D341Med (cell line): ENCODE data around the gene SPDYE16.
A peak's percentile ranks its signal among the peaks of the same experiment; 100 is the strongest.
"Not testable (repeated sequence)": the region's sequence is repeated elsewhere in the genome, so short reads cannot be mapped to it uniquely, and the experiment has no call there.

Source experiments
- DNase-seq: peaks from one replicate; pipeline ENCODE4 v3.0.0; 2012; ENCODE audit warnings: low spot score

Gene SPDYE16

DNA sequence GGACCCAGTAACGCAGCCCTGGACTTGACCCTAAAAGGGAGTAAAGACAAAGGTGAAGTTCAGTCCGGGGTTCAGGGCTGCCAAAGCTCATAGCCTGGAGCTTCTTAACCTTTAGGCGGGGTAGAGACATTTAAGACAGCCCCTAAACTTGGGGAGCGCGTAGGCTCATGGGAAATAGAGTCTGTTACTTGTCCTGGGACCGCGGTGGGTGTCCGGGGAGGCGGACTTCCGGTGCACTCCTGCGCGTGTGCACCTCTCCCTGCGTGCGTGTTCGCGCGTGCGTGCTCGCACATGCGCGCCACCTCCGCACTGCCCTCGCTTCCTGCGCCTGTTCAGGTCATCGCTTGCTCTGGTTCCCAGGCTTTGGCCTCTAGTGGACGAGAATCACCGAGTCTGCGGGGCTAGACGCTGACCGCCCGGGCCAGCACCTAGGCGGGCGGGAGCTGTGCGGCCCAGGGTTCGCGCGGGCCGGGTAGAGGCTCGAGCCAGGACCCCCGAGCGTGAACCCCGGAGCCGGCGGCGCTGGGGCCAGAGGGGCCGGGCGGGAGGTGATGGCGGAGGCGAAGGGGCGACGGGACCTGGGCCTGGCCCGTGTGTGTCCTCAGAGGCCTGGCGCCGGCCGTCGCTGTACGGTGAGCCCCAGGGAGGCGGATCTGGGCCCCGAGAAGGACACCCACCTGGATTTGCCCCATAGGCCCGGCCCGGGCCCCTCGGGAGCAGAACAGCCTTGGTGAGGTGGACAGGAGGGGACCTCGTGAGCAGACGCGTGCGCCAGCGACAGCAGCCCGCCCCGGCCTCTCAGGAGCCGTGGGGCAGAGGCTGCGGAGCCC, 6.1 kb upstream of the SPDYE16 start:
- DNase-seq, result peak; percentile 86

DNA sequence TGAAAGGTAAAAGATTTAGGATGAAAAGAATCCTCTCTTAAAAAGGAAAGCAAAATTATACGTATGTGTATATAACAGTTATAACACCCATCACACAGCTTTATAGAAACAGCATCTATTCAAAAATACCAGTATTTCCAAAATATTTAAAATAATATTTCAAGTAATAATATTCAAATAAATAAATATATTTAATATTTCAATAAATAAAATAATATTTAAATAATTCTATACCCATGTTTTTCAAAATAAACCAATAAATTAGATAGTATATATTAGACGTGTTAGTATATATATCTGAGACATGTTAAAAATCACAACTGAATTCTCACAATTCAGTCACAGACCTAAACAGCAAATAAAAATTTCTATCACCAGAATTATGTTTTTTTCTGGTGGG, 11.5 kb downstream of the SPDYE16 start:
- DNase-seq, result not testable (repeated sequence)

DNA sequence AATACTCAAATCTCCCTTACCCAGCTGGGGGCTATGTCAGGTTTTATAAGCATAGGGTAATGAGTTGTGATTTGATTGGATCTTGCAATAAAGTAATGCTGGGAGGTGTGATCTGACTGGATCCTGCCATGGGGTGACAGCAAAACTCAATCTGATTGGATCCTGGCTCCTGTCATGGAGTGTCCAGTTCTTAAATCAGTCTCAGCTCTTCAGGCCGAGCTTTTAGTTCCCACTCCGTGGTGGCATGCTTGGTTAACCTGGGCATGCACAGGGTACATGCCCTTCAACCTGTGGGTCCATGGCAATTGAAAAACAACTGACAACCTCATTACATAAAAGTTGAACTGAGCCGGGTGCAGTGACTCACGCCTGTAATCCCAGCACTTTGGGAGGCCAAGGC, 16.9 kb downstream of the SPDYE16 start:
- not testable (repeated sequence) for DNase-seq

DNA sequence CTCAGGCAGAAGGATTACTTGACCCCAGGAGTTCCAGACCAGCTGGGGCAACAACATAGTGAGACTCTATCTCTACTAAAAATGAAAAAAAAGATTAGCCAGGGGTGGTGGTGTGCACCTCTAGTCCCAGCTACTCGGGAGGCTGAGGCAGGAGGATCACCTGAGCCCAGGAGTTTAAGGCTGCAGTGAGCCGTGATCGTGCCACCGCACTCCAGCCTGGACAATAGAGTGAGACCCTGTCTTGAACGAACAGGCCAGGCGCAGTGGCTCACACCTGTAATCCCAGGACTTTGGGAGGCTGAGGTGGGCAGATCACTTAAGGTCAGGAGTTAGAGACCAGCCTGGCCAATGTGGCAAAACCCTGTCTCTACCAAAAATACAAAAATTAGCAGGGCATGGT, 26.2 kb downstream of the SPDYE16 start:
- DNase-seq, result not testable (repeated sequence)

DNA sequence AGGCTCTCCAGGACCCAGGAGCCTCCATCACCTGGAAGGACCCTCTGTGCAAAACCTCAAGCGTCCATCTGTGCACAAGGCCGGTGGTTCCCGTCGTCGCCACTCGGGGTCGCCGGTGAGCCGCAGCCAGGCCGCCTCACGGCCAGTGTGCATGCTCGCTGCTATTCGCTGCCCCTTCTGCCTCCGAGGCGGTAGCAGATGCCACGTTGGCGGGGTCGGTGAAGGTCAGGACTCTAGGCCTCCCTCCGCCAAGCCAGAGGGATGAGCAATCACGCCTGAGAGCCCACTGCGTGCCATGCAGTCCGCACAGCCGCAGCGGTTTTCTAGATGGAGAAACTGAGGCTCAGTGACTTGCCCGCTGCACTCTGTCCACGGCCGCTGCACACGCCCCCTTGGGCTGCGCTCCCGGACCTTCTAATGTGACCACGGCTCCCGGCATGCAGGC, 27.1 kb downstream of the SPDYE16 start:
- DNase-seq, result peak; percentile 84

DNA sequence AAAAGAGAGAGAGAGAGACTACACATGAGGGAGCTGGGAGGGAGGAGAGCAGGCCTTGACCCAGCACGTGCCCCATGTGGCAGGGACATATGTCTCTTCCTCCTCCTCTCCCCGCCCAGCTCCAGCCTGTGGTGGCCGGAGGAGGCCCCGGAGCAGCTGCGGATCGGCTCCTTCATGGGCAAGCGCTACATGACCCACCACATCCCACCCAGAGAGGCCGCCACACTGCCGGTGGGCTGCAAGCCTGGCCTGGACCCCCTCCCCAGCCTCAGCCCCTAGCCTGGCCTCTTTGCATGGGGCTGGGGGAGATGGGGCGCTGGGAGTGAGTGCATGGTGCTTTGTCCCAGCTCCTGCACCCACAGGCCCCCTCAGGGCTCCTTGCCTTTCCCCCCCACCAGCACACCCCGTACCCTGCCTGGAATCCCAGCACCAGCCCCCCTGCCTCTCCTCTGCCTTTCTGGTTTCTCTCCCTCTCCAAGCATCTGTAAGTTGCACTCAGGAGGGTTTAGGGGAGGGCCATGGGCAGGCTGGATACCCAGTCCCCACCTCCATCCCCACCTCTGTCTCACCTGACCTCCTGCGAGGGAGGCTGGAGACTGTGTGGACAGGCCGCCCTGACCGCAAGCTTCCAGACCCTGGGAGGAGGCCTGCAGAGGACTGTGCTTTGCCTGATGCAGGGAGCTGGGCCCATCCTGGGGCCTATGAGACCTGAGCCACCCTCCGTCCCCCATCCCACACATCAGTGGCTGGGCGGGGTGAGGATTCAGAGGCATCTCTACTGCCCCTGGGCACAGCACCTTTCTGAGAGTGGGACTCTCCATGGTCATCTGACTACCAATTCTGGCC, 27.9 kb downstream of the SPDYE16 start:
- DNase-seq, result peak; percentile 24

DNA sequence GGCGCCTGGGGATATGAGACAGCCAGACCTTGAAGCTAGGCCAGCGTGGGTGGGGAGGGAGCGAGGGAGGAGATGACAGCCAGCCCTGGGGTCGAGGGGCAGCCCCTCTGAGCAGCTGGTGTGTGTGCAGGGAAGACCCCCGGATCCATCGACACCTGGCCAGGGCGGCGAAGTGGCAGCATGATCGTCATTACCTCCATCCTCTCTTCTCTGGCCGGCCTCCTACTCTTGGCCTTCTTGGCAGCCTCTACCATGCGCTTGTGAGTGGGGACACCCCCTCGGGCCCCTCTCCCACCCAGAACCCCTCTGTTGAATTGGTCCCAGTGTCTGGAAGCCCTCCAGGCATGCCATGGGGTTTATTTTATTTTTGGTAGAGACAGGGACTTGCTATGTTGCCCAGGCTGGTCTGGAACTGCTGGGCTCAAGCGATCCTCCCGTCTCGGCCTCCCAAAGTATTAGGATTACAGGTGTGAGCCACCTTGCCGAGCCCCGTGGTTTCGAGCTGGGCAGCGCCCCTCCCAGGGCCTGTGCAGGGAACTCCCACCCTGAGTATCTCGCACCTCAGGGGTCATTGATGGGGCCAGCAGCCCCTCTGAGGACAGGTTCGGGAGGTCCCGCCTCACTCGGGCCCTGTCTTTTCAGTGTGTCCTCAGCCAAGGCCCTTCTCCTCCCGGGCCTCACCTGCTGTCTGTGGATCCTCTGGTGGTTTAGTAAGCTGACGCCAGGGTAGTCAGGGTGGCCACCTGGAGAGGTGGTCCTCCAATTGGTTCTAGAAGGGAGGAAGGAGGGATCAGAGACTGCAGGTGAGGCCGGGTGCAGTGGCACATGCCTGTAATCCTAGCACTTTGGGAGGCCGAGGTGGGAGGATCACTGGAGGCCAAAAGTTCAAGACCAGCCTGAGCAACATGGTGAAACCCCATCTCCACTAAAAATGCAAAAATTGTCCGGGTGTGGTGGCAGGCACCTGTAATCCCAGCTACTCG, 29.0 kb downstream of the SPDYE16 start:
- DNase-seq, result peak; percentile 36

DNA sequence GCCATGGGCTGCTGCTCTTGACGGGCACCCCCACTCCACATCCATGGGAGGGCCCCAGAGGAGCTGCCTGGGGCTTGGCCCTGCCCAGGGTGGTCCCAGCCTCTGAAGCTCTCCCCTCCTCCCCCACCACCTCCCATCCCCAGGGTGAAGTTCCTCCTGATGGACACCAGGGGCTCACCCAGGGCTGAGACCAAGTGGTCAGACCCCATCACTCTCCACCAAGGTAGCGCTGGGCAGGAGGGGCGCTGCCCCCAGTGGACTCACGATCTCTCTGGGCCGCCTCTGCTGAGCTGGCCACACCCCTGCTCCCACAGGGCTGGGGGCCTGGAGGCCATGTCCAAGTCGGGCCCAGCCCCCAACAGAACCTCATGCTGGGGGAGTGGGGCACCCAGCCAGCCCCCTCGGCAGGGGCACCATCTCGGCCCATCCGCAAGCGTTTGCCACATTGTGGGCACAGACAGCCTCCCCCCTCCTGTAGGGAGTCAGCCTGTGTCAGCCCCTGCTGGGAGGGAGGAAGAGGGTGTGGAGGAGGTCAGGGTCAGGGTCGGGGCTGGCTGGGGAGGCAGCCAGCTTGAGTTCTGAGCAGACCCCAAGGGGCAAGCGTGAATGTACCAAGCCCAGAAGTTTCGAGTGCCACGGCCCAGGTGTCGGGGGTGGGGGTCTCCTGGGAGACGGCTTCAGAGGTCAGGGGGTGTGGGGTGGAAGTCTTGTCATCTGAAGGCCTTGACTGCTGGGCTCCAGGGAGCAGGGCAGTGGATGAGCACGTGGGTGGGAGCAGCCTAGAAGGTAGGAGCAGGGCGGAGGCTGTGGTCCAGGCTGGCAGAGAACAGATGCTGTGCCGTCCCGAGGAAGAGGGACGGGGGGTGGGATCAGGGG, 29.9 kb downstream of the SPDYE16 start:
- peak; percentile 35 for DNase-seq

DNA sequence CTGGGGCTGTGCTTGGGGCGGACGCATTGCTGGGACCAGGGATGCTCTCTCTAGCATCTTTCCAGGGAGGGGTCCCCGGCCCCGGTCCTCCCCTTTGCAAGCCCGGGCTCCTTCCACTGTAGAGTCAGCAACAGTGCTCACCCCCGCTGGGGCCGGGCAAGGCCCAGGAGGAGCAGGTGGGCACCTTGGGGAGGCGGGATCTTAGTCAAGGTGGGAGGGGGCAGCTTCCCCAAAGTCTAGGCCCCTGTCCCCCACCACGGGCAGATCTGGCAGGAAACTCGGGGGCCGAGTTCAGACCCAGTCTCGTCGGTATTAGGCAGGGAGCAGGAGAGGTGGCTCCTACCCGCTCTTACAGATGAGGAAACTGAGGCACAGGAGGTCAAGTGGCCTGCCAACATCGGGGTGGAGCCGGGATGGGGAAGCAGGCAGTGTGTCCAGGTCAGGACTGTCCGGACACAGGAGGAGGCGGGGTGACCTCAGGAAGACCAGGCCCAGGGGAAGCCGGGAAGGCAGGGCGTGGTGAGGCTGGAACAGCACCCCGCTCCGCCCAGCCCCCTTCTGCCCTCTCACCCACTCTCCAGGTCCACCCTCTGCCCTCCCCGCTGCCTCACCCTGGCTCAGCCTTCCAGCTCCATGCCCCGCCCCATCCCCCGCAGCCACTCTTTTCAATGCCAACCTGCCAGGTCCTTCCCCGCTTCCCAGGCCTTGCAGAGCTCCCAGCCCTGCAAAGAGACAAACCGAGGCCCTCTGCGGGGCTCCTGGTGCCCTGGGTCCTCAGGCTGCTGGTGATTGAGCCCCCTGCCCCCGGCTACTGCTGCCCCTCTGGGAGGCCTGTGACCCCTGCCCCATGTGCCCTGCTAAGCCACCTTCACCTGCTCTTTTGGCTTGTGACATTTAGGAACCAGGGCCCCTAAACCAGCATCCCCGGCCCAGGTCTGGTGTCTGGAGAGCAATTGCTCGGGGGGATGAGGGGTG, 30.9 kb downstream of the SPDYE16 start:
- not testable (repeated sequence) for DNase-seq

DNA sequence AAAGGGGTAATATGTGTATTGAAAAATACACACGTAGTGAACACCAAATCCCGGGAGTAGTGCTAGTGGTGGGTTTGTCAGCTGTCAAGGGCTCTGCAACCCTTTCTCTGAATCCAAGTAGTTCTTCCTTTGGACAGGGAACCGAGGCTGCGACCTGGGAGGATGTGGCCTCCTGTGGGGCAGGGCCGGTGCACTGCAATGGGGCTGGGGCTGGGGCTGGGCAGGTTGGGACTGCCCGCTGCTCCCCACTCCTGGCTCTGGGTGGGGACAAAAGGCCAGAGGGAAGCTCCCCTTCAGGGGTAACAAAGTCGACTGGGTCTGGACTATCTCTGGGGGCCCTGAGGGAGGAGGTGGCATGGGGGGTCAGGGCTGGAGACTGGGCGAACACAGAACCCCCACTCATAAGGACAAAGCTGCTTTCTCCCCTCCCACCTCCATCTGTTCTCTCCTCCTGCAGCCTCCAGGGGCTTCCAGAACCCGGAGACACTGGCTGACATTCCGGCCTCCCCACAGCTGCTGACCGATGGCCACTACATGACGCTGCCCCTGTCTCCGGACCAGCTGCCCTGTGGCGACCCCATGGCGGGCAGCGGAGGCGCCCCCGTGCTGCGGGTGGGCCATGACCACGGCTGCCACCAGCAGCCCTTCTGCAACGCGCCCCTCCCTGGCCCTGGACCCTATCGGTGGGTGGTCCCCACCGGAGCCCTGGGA, 31.7 kb downstream of the SPDYE16 start:
- not testable (repeated sequence) for DNase-seq

DNA sequence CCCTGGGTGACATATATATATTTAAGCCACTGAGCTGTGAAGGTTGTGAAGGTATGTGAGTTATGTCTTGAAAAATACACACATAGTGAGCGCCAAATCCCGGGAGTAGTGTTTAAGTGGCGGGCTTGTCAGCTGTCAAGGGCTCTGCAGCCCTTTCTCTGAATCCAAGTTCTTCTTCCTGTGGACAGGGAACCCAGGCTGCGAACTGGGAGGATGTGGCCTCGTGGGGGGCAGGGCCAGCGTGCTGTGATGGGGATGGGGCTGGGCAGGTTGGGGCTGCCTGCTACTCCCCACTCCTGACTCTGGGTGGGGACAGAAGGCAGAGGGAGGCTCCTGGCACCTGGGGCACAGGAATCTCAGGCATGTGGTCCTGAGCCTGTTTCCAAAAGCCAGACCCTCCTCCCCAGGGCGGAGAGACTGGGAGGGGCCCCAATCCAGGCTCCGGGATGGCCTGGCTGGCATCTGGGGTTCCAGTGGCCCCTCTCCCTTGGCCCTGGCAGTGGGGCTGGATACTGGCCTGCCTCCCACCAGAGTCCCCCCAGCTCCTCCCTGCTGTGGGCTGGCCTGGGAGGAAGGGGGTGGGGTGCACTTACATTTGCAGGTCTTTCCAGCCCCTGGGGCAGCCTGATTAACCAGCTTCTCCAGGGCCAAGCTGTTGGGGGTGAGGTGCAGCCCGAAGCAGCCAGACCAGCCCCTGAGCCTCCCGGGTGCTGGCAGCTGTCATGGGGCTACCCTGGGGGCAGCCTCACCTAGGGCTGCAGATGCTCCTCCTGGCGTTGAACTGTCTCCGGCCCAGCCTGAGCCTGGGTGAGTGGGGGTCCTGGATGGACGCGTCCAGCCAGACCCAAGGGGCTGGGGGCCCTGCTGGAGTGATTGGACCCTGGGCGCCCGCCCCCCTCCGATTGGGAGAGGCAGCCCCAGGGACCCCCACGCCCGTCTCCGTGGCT, 32.9 kb downstream of the SPDYE16 start, which contains the start of gene UPK3B:
Gene UPK3B, plus strand, starts transcription at position 622 of the 947 bp plus-strand sequence. Its CDS starts 101 bp downstream, at position 723.
- peak; percentile 49 for DNase-seq

DNA sequence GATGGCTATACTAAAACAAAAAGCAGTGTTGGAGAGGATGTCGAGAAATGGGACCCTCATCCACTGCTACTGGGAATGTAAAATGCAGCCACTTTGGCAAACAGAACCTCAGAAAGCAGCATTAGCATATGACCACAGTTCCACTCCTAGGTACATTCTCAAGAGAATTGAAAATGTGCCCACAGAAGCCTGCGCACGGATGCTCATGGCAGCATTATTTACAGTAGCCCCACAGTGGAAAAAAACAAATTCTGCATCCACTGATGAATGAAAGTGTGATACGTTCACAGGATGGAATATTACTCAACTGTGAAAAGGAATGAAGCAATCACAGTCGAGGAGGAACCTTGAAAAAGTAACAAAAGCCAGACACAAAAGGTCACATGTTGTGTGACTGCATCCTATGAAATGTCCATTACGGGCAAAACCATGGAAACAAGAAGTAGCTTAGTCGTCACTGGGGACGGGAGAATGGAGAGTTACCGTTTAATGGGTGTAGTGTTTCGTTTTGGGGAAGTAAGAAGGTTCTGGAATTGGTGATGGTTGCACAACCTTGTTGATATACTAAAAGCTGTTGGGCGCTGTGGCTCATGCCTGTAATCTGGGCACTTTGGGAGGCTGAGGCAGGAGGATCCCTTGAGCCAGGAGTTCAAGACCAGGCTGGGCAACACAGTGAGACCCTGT, 35.2 kb downstream of the SPDYE16 start:
- no peak for DNase-seq

DNA sequence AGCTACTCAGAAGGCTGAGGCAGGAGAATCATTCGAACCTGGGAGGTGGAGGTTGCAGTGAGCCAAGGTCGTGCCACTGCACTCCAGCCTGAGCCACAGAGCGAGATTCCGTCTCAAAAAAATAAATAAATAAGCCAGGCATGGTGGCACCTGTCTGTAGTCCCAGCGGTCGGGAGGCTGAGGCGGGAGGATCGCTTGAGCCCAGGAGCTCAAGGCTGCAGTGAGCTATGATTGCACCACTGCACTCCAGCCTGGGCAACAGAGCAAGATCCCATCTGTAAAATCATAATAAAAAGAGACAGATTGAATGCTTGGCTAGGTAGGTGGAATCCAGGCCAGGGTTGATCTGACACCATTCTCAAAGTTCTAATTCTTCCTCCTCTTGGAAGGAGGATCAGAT, 36.5 kb downstream of the SPDYE16 start:
- not testable (repeated sequence) for DNase-seq

DNA sequence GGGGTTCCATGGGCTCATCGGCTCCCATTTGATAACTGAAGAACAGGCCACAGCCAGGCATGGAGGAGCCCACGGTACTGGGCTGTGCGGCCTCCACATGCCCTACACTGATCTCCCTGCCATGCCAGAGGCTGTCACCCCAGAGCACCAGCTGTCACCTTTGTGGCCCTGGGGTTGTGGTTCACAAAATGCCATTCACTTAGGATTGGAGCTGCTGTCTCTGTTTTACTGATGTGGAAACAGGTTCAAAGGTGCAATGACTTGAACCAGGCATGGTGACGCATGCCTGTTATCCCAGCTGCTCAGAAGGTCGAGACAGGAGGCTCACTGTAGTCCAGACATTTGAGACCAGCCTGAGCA, 37.0 kb downstream of the SPDYE16 start:
- DNase-seq, result peak; percentile 24

DNA sequence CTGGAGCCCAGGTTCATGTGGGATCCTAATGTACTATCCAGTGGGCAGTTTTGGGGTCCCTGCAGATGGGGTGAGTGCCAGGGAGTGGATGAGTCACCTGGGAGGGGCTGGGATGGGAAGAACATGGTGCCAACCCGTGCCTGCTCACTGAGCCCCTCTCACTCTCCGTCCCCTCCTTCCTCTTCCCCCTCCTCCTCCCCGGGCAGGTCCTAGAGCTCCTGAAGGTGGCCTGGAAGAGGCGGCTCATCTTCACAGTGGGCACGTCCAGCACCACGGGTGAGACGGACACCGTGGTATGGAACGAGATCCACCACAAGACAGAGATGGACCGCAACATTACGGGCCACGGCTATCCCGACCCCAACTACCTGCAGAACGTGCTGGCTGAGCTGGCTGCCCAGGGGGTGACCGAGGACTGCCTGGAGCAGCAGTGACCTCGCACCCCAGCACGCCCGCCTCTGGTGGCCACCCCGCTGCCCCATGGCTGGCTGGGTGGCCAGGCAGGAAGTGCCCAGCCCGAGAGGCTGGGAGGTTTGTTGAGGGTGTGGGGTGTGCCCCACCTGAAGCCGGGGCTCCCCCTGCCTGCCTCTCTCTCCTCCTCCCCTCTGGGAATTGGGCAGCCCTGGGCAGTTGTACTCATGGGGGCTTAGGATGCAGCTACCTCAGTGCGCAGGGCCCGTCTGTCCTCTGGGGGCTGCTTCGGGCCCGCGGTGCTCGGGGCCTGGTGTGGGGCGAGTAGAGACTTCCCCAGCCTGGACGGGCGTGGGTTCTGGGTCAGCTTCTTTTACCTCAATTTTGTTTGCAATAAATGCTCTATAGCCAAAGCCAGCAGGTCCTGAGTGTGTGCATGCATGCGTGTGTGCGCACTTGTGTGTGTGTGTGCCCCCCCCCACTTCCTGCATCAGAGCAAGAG, 37.7 kb downstream of the SPDYE16 start:
- peak; percentile 34 for DNase-seq
